B cell (primary cell): Measurements from ENCODE around the gene C17orf50.

Source experiments
- EZH2 ChIP-seq: IDR thresholded peaks from 2 replicates; pipeline ENCODE4 v1.6.1; 2012; ENCODE audit warnings: borderline replicate concordance, low read depth, mild to moderate bottlenecking, moderate library complexity, low read length; ENCODE audit not compliant: insufficient read depth, poor library complexity, severe bottlenecking
- TF ChIP-seq, protein P1 (sequence below): fragments of 200-600 bp; IDR thresholded peaks from one replicate; pipeline ENCODE4 v1.8.0; 2022; ENCODE audit warnings: antibody characterized with exemption, mild to moderate bottlenecking

DNA sequence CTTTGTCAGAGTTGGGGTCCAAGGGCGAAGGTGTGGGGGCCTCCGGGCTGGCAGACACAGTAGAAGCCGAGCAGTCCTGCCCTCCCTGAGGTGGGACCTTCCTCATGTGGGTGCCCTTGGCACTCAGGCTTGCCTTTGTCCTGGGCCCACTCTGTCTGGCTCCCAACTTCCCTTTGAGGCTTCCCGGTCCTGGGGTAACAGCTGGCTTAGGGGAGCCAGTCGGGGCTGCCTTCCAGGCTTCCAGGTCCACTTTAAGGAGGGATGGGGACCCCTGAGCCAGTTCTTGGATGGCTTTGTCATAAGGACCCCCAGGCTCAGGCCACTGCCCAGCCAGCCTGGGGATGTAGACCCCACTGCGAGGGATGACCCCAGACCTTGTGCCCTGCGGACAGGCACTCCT, 15.4 kb upstream of the C17orf50 start:
- TF ChIP-seq, protein P1, sequence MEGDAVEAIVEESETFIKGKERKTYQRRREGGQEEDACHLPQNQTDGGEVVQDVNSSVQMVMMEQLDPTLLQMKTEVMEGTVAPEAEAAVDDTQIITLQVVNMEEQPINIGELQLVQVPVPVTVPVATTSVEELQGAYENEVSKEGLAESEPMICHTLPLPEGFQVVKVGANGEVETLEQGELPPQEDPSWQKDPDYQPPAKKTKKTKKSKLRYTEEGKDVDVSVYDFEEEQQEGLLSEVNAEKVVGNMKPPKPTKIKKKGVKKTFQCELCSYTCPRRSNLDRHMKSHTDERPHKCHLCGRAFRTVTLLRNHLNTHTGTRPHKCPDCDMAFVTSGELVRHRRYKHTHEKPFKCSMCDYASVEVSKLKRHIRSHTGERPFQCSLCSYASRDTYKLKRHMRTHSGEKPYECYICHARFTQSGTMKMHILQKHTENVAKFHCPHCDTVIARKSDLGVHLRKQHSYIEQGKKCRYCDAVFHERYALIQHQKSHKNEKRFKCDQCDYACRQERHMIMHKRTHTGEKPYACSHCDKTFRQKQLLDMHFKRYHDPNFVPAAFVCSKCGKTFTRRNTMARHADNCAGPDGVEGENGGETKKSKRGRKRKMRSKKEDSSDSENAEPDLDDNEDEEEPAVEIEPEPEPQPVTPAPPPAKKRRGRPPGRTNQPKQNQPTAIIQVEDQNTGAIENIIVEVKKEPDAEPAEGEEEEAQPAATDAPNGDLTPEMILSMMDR: no peak
- no peak for TF ChIP-seq EZH2
